ENCODE data around the gene AUH. TPM values are rescaled to one million over a fixed set of nuclear protein-coding genes. Genes with fewer than 3 reads are reported as not detected.

The AUH gene
- total RNA-seq, 4 donors from 2014 or later: 26.4 to 34.3 (median 31.2) TPM

GRCh38 chr9:91217388-91217787, 144.3 kb downstream of the AUH start:
- ATAC-seq (ENCODE audit: low FRiP score): no peak
- TF ChIP-seq, protein P1, sequence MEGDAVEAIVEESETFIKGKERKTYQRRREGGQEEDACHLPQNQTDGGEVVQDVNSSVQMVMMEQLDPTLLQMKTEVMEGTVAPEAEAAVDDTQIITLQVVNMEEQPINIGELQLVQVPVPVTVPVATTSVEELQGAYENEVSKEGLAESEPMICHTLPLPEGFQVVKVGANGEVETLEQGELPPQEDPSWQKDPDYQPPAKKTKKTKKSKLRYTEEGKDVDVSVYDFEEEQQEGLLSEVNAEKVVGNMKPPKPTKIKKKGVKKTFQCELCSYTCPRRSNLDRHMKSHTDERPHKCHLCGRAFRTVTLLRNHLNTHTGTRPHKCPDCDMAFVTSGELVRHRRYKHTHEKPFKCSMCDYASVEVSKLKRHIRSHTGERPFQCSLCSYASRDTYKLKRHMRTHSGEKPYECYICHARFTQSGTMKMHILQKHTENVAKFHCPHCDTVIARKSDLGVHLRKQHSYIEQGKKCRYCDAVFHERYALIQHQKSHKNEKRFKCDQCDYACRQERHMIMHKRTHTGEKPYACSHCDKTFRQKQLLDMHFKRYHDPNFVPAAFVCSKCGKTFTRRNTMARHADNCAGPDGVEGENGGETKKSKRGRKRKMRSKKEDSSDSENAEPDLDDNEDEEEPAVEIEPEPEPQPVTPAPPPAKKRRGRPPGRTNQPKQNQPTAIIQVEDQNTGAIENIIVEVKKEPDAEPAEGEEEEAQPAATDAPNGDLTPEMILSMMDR (IDR thresholded peaks at IDR 0.05): no peak
- no peak for DNase-seq (ENCODE audit: low spot score)

- TF ChIP-seq, protein P1 (IDR thresholded peaks at IDR 0.05): no peak
- ATAC-seq (ENCODE audit: low FRiP score): no peak
- no peak for DNase-seq (ENCODE audit: low spot score)
Measured at GRCh38 chr9:91214867-91215266, 146.9 kb downstream of the AUH start.

GRCh38 chr9:91214086-91214485, 147.6 kb downstream of the AUH start:
- no peak for ATAC-seq (ENCODE audit: low FRiP score)
- DNase-seq (ENCODE audit: low spot score): no peak
- TF ChIP-seq, protein P1 (IDR thresholded peaks at IDR 0.05): no peak

DNA sequence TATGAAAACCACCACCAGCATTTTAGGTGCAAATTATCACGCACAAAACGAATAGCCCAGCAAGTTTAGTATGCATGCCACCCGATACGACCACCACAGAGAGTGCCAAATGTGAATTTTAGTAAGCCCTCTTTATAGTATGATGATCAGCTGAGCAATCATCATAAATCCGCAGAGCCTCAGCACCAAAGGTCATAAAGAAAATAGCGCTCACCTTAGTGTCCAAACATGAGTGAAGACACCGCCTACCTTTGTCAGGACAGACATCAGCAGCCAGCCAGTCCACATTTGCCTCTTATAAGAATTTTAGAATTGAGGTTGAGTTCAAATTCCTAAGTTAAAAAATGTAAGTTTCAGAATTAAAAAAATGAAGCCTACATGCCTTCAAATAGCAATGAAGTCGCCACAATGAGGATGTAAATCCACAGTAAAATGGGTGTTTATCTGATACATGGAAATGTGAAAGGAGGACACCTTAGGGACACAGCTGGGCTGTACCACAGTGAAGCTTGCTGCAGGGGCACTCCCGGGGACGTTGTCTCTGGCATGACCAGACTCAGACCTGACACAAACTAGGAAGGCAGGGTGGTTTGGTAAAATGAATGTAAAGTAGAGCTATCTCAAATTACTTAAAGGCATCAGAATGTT, 149.0 kb downstream of the AUH start:
- TF ChIP-seq, protein P1 (IDR thresholded peaks at IDR 0.05): no peak
- DNase-seq (ENCODE audit: low spot score) (no peak), ATAC-seq (ENCODE audit: low FRiP score) (no peak)

GRCh38 chr9:91211919-91212318, 149.8 kb downstream of the AUH start:
- no peak for DNase-seq (ENCODE audit: low spot score)
- TF ChIP-seq, protein P1 (IDR thresholded peaks at IDR 0.05): no peak
- peak; percentile 48 for ATAC-seq (ENCODE audit: low FRiP score)

GRCh38 chr9:91211414-91211813, 150.3 kb downstream of the AUH start:
- TF ChIP-seq, protein P1 (IDR thresholded peaks at IDR 0.05): no peak
- ATAC-seq (ENCODE audit: low FRiP score): no peak
- DNase-seq (ENCODE audit: low spot score): no peak

GRCh38 chr9:91210318-91210717, 151.4 kb downstream of the AUH start:
- TF ChIP-seq, protein P1 (IDR thresholded peaks at IDR 0.05): no peak

More at GRCh38 chr9:91210318-91210717, 151.4 kb downstream of the AUH start:
- DNase-seq (ENCODE audit: low spot score) (no peak), ATAC-seq (ENCODE audit: low FRiP score) (no peak)

Measured in omental fat pad (tissue), 4 donors.